Suprapubic skin (tissue), 4 donors: ENCODE data around the gene GPHA2. TPM values are rescaled to one million over a fixed set of nuclear protein-coding genes. Genes with fewer than 3 reads are reported as not detected.

Source experiments
- DNase-seq, 2 donors: peaks; one replicate each; pipeline ENCODE4 v3.0.0-alpha.2; 2019; ENCODE audit warnings: low spot score in 2 of 2
- H3K27ac ChIP-seq: fragments of 200-600 bp; sonication (generic); one replicate; pipeline ENCODE4 v1.5.1; 2019
- H3K27me3 ChIP-seq: fragments of 200-600 bp; sonication (generic); one replicate; pipeline ENCODE4 v1.5.1; 2019
- H3K36me3 ChIP-seq: fragments of 200-600 bp; sonication (generic); one replicate; pipeline ENCODE4 v1.5.1; 2019
- H3K4me1 ChIP-seq: fragments of 200-600 bp; sonication (generic); one replicate; pipeline ENCODE4 v1.5.1; 2019
- H3K4me3 ChIP-seq: fragments of 200-600 bp; sonication (generic); one replicate; pipeline ENCODE4 v1.5.1; 2019; ENCODE audit warnings: mild to moderate bottlenecking
- H3K9me3 ChIP-seq: fragments of 200-600 bp; sonication (generic); one replicate; pipeline ENCODE4 v1.5.1; 2019
- EP300 ChIP-seq: sonication (generic); formaldehyde crosslinking; IDR thresholded peaks from one replicate; pipeline ENCODE4 v1.6.1; 2017; ENCODE audit warnings: antibody characterized with exemption
- POLR2A ChIP-seq, 2 donors: fragments of 450-650 bp; IDR thresholded peaks; one replicate each; pipeline ENCODE4 v1.6.1; 2017; ENCODE audit warnings: antibody characterized with exemption in 2 of 2, mild to moderate bottlenecking in 2 of 2, moderate library complexity in 2 of 2
- POLR2AphosphoS5 ChIP-seq, 3 donors: sonication (generic); formaldehyde crosslinking; IDR thresholded peaks; one replicate each; pipeline ENCODE4 v1.6.1; 2017; ENCODE audit warnings: antibody characterized with exemption in 3 of 3
- WGBS: methylation state at CpG from one replicate; pipeline ENCODE4 v1.1.5; 2018; 5-methylcytosine and 5-hydroxymethylcytosine counted together
- total RNA-seq, 4 donors: library from RNA; depleted of rRNA; stranded (reverse); fragments of >200 nt; gene quantifications; one replicate each; pipeline ENCODE4 v1.1.0, GENCODE V29; 2016
- TF ChIP-seq, protein P1 (sequence below), 2 donors: fragments of 200-600 bp in 1 of 2; fragments of 450-650 bp in 1 of 2; sonication (generic) in 1 of 2; IDR thresholded peaks; one replicate each; pipeline ENCODE4 v1.5.1; 2016 to 2019; ENCODE audit warnings: antibody characterized with exemption in 2 of 2, mild to moderate bottlenecking in 1 of 2, moderate library complexity in 1 of 2

GPHA2 gene
- total RNA-seq, 4 donors from 2014 or later = not detected

GRCh38 chr11:64970731-64971151, 35.0 kb upstream of the GPHA2 start:
- no peak for DNase-seq
- no peak overlapping the region for H3K27ac ChIP-seq
- no peak overlapping the region for H3K4me3 ChIP-seq
- H3K27me3 ChIP-seq = no peaks in the 10 kb centered on the region
- H3K36me3 ChIP-seq = no peaks in the 10 kb centered on the region
- 54% methylated on average over 8 of the region's 8 CpGs for WGBS
- peaks cover 17% of the 10 kb centered on the region for H3K4me1 ChIP-seq
- TF ChIP-seq, protein P1, sequence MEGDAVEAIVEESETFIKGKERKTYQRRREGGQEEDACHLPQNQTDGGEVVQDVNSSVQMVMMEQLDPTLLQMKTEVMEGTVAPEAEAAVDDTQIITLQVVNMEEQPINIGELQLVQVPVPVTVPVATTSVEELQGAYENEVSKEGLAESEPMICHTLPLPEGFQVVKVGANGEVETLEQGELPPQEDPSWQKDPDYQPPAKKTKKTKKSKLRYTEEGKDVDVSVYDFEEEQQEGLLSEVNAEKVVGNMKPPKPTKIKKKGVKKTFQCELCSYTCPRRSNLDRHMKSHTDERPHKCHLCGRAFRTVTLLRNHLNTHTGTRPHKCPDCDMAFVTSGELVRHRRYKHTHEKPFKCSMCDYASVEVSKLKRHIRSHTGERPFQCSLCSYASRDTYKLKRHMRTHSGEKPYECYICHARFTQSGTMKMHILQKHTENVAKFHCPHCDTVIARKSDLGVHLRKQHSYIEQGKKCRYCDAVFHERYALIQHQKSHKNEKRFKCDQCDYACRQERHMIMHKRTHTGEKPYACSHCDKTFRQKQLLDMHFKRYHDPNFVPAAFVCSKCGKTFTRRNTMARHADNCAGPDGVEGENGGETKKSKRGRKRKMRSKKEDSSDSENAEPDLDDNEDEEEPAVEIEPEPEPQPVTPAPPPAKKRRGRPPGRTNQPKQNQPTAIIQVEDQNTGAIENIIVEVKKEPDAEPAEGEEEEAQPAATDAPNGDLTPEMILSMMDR (IDR thresholded peaks at IDR 0.05) = no peak
- no peak for TF ChIP-seq POLR2AphosphoS5 (IDR thresholded peaks at IDR 0.05)
- TF ChIP-seq POLR2A (IDR thresholded peaks at IDR 0.05) = no peak
- TF ChIP-seq EP300 = no peak
- no peaks in the 10 kb centered on the region for H3K9me3 ChIP-seq

- TF ChIP-seq POLR2A (IDR thresholded peaks at IDR 0.05) = no peak
- H3K36me3 ChIP-seq = no peaks in the 10 kb centered on the region
- H3K27ac ChIP-seq = no peak overlapping the region
- H3K4me1 ChIP-seq = peaks cover 17% of the 10 kb centered on the region
- H3K27me3 ChIP-seq = no peaks in the 10 kb centered on the region
- no peak overlapping the region for H3K4me3 ChIP-seq
- no peak for DNase-seq
- WGBS = 28% methylated on average over 5 of the region's 5 CpGs
- no peaks in the 10 kb centered on the region for H3K9me3 ChIP-seq
Measured at GRCh38 chr11:64969209-64969608, 33.5 kb upstream of the GPHA2 start.

GRCh38 chr11:64967375-64967774, 31.7 kb upstream of the GPHA2 start:
- 95% methylated on average over 3 of the region's 3 CpGs for WGBS
- Histone ChIP-seq H3K4me1 (peaks cover 15% of the 10 kb centered on the region), H3K36me3 (no peaks in the 10 kb centered on the region), H3K27ac (no peak overlapping the region), H3K27me3 (no peaks in the 10 kb centered on the region), H3K4me3 (no peak overlapping the region), H3K9me3 (no peaks in the 10 kb centered on the region)
- DNase-seq = no peak
- TF ChIP-seq EP300 = no peak
- TF ChIP-seq, protein P1 (IDR thresholded peaks at IDR 0.05) = no peak
- TF ChIP-seq POLR2A (IDR thresholded peaks at IDR 0.05) = no peak
- TF ChIP-seq POLR2AphosphoS5 (IDR thresholded peaks at IDR 0.05) = no peak

GRCh38 chr11:64963072-64963631, 27.5 kb upstream of the GPHA2 start:
- 81% methylated on average over 5 of the region's 5 CpGs for WGBS
- DNase-seq = no peak
- H3K27me3 ChIP-seq = no peaks in the 10 kb centered on the region
- H3K27ac ChIP-seq = no peak overlapping the region
- no peaks in the 10 kb centered on the region for H3K36me3 ChIP-seq
- H3K4me3 ChIP-seq = no peak overlapping the region
- peaks cover 3% of the 10 kb centered on the region for H3K4me1 ChIP-seq
- no peaks in the 10 kb centered on the region for H3K9me3 ChIP-seq
- TF ChIP-seq, protein P1 (IDR thresholded peaks at IDR 0.05) = no peak
- TF ChIP-seq POLR2AphosphoS5 (IDR thresholded peaks at IDR 0.05) (no peak), POLR2A (IDR thresholded peaks at IDR 0.05) (no peak), EP300 (no peak)

DNA sequence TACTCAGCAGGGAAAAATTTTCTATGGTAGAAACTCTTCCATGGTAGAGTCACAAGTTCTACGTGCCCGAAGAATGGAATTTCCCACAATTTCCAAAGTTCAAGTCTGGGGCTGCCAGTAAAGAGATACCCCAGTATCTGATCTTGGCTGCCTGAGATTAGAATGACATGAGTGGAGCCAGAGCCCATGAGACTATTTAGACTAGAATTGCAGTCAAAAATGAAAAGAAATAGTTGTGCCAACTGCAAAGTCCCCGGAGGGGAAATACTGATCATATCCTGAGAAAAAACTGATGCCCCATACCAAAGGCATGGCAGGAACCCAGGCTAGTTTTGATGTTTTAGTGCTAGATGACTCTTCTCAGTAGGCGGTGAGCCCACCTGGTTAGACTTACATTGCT, 25.0 kb upstream of the GPHA2 start:
- Histone ChIP-seq H3K36me3 (no peaks in the 10 kb centered on the region), H3K27ac (no peak overlapping the region), H3K4me3 (no peak overlapping the region), H3K27me3 (no peaks in the 10 kb centered on the region), H3K4me1 (peaks cover 3% of the 10 kb centered on the region), H3K9me3 (no peaks in the 10 kb centered on the region)
- no peak for TF ChIP-seq POLR2AphosphoS5 (IDR thresholded peaks at IDR 0.05)
- no peak for TF ChIP-seq EP300
- TF ChIP-seq POLR2A (IDR thresholded peaks at IDR 0.05) = no peak
- TF ChIP-seq, protein P1 (IDR thresholded peaks at IDR 0.05) = no peak
- no peak for DNase-seq
- 25% methylated on average over 4 of the region's 4 CpGs for WGBS

DNA sequence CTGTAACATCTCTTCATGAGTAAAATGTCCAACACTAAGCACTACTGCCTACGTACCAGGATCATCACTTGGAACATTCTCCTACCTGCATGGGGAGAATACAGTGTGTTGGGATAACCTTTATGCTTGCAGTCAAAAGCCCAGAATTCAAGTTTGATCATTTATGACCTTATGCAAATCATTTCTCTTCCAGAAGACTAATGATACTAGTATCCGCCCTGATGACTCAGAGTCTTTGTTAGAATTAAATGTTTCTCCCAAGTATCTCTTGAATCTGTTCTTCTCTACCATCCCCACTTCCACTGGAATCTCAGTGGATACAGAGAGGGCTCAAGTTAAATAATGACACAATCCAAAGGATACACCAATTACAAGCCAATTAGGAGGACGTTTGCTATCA, 23.8 kb upstream of the GPHA2 start:
- no peak overlapping the region for H3K27ac ChIP-seq
- no peaks in the 10 kb centered on the region for H3K9me3 ChIP-seq
- 43% methylated on average over 3 of the region's 3 CpGs for WGBS
- H3K4me1 ChIP-seq = peaks cover 3% of the 10 kb centered on the region
- no peak overlapping the region for H3K4me3 ChIP-seq
- H3K36me3 ChIP-seq = no peaks in the 10 kb centered on the region
- DNase-seq = no peak
- no peak for TF ChIP-seq POLR2A (IDR thresholded peaks at IDR 0.05)
- TF ChIP-seq, protein P1 (IDR thresholded peaks at IDR 0.05) = no peak
- no peak for TF ChIP-seq POLR2AphosphoS5 (IDR thresholded peaks at IDR 0.05)
- no peak for TF ChIP-seq EP300
- no peaks in the 10 kb centered on the region for H3K27me3 ChIP-seq
